ENCODE measurements around the gene OR10C1.

- TF ChIP-seq REST (IDR thresholded peaks at IDR 0.05; ENCODE audit: insufficient read depth in 1 of 2, low read depth in 2 of 2, low read length in 2 of 2) (no peak), TAF1 (IDR thresholded peaks at IDR 0.05; ENCODE audit: borderline replicate concordance, insufficient read depth, low read length) (no peak), SIN3A (IDR thresholded peaks at IDR 0.05; ENCODE audit: borderline replicate concordance, insufficient read depth, low read length) (no peak), POLR2AphosphoS5 (IDR thresholded peaks at IDR 0.05; ENCODE audit: low read depth, low read length) (no peak), FOXP2 (optimal IDR thresholded peaks at IDR 0.05; ENCODE audit: borderline replicate concordance, extremely low read depth, extremely low read length, insufficient read depth) (no peak)
Measured at GRCh38 chr6:29487660-29488059, 48.6 kb downstream of the OR10C1 start, which contains the start of gene MAS1L.

All from PFSK-1 (cell line).